ENCODE results near the gene ESD.
"Not testable (repeated sequence)": the region's sequence is repeated elsewhere in the genome, so short reads cannot be mapped to it uniquely, and the experiment has no call there.

ESD gene

DNA sequence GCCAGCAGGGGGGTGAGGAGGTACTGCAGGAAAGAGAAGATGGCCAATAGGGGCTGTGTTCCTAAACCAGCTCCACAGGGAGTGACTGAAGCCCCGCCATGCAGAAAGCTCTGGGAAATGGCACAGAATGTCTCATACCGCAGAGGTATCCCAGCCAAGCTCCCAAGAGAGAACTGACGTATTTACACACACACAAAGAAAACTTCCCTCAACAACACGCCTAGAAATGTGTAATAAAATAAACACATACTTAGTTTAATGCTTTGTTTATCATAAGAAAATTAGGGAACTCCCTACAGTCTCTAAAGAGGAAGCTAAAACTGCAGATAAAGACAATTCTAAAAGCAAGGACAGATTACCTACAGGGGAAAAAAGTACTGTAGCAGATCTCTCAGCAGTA lies 40.0 kb downstream of the ESD start:
- H3K4me3 ChIP-seq (ENCODE audit: low read depth, low read length) = no peak overlapping the region
- TF ChIP-seq, protein P1, sequence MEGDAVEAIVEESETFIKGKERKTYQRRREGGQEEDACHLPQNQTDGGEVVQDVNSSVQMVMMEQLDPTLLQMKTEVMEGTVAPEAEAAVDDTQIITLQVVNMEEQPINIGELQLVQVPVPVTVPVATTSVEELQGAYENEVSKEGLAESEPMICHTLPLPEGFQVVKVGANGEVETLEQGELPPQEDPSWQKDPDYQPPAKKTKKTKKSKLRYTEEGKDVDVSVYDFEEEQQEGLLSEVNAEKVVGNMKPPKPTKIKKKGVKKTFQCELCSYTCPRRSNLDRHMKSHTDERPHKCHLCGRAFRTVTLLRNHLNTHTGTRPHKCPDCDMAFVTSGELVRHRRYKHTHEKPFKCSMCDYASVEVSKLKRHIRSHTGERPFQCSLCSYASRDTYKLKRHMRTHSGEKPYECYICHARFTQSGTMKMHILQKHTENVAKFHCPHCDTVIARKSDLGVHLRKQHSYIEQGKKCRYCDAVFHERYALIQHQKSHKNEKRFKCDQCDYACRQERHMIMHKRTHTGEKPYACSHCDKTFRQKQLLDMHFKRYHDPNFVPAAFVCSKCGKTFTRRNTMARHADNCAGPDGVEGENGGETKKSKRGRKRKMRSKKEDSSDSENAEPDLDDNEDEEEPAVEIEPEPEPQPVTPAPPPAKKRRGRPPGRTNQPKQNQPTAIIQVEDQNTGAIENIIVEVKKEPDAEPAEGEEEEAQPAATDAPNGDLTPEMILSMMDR (IDR thresholded peaks at IDR 0.05; ENCODE audit: low read depth, low read length) = no peak

DNA sequence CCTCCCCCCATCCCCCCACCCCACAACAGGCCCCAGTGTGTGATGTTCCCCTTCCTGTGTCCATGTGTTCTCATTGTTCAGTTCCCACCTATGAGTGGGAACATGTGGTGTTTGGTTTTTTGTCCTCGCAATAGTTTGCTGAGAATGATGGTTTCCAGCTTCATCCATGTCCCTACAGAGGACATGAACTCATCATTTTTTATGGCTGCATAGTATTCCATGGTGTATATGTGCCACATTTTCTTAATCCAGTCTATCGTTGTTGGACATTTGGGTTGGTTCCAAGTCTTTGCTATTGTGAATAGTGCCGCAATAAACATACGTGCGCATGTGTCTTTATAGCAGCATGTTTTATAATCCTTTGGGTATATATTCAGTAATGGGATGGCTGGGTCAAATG lies 41.5 kb downstream of the ESD start:
- not testable (repeated sequence) for H3K4me3 ChIP-seq (ENCODE audit: low read depth, low read length)

DNA sequence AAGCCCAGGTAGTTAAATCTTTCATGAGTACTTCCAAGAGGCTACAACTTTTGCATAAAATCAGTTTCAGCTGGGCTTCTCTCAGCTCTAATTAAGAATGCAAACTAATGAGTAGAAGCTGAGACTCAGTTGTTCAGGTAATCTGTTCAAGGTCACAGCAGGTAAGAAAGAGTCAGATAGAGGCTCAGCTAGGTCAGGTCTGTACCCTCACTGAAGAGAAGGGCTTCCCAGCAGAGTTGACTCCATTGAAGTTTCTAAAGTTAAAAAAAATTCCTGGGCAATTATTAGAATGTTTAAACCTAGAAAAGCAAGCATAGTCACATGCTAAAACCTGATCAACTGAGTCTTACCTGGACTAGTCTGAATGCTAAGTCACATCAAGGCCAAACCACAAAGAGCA lies 42.1 kb downstream of the ESD start:
- H3K4me3 ChIP-seq (ENCODE audit: low read depth, low read length) = no peak overlapping the region
- TF ChIP-seq, protein P1 (IDR thresholded peaks at IDR 0.05; ENCODE audit: low read depth, low read length) = no peak

DNA sequence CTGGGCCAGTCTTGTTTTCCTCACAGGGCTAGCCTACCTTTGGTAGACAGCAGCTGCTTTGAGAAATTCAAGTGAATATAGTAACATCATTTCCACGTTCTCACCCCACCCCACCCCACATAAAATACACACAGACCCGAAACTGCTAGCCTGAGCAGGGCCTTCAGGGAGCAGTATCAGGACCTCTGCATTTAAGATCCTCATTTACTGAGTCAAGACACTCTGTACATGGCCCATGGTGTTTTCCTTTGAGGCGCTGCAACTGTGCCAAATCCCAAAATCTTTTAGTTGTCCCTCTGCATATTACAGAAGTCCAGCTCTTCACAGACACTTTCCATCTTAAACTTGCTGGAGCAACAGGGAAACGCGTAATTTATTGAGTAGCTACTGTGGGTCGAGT lies 43.0 kb downstream of the ESD start:
- TF ChIP-seq, protein P1 (IDR thresholded peaks at IDR 0.05; ENCODE audit: low read depth, low read length) = no peak
- no peak overlapping the region for H3K4me3 ChIP-seq (ENCODE audit: low read depth, low read length)

DNA sequence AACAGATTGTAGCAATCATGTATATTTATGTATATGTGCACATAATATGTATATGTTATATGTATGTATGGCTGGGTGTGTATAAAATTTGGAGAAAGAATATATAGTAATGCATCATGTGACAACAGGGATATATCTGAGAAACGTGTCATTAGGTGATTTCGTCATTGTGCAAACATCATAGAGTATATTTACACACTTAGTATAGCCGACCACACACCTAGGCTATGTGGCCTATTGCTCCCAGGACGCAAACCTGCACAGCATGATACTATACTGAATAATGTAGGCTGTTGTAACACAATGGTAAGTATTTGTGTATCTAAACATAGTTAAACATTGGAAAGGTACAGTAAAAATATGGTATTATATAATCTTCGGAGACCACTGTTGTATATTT lies 43.8 kb downstream of the ESD start:
- H3K4me3 ChIP-seq (ENCODE audit: low read depth, low read length) = no peak overlapping the region
- TF ChIP-seq, protein P1 (IDR thresholded peaks at IDR 0.05; ENCODE audit: low read depth, low read length) = no peak

DNA sequence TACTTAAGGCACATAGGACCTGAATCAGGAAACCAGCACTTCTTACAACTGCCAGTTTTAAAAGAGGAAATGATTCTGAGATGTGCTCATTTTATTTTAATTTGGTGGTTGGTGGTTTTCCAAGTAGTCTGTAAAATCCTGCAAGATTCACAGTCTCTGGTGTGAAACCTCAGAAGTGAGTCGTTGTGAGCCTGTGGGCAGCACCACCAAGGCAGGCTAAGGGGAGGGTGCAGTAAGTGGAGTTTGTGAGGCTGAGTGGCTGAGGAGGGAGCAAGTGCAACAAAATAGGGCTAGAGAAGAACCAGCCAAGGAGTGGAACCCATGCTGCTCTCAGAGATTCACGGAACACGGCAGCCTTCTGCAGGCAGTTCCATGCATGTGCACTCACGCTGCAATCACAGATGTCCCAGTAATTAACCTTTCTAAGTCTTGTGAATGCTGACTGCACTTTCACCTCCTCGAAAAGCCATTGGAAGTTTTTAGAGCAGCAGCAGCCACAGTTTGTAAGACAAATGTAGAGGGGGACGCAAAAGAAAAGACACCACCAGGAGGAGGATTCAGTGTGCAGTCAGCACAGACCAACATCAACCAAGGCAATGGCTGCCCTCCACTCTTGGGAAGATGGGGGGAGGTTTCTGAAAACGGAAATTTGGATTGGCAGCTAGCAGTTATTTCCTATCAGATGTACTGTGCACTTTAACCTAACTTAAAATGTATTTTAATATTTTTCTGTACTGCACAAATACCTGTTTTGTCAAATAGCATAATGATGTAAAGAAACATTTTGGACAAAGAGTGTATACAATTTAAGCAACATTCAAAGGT lies 44.9 kb downstream of the ESD start:
- no peak overlapping the region for H3K4me3 ChIP-seq (ENCODE audit: low read depth, low read length)
- TF ChIP-seq, protein P1 (IDR thresholded peaks at IDR 0.05; ENCODE audit: low read depth, low read length) = no peak

DNA sequence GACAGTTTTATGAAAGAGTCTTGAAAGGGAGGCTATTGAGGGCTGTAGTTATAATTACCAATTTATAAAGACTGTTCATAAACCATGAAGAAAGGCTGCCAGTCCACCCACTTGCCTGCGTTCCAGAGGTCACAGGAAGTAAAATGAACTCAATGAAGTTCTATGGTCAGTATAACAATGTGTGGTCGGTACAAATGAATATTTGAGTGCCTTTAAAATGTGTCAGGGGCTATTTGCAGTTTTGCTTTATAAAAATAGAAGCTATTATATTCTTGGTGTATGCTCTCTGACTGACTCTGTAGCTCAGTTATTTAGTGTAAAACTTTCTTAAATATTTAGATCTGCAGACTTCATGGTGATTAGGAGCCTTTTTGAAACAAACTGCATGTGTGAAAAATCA lies 47.0 kb downstream of the ESD start:
- TF ChIP-seq, protein P1 (IDR thresholded peaks at IDR 0.05; ENCODE audit: low read depth, low read length) = no peak
- H3K4me3 ChIP-seq (ENCODE audit: low read depth, low read length) = no peak overlapping the region

DNA sequence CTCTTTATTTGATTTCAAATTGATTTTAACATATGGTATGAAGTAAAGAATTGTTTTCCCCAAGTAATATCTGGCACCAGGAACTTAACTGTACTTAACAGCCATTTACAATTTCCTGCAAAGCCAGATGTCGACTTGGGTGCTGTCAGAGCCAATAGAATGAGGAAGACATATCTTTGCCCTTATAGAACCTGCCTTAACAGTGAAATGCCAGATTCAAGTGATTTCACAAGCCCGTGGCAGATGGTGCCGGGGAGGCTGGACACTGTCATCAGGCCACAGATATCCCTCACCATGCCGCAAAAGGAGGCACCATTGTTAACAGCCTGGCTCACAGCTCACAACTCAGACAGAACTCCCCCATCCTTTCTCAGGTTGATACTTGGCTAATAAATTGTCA lies 48.7 kb downstream of the ESD start:
- TF ChIP-seq, protein P1 (IDR thresholded peaks at IDR 0.05; ENCODE audit: low read depth, low read length) = no peak
- no peak overlapping the region for H3K4me3 ChIP-seq (ENCODE audit: low read depth, low read length)

Data from WI38 (cell line).